ENCODE measurements around the gene PRKCA. TPM values are rescaled to one million over a fixed set of nuclear protein-coding genes. Genes with fewer than 3 reads are reported as not detected.

The PRKCA gene
- total and polyA plus RNA-seq, 9 of the 15 experiments (the other 6 are each of a cell fraction or from before 2014, with no cell fraction given), result 3.2 to 33.0 (median 17.8) TPM

GRCh38 chr17:66348584-66349165 is 46.3 kb downstream of the PRKCA start (continued):
- TF ChIP-seq ZNF318 (IDR thresholded peaks at IDR 0.05; ENCODE audit: borderline replicate concordance in 1 of 2, low read depth in 1 of 2) (peak in 1 of 2 experiments; percentile 28; a peak in 1 of 4 replicates), ZNF436 (CRISPR knock-in tag; IDR thresholded peaks at IDR 0.05) (no peak), MAFF (IDR thresholded peaks at IDR 0.05; ENCODE audit: low read length) (no peak), TEAD1 (CRISPR knock-in tag; IDR thresholded peaks at IDR 0.05) (0 out of 4 replicates have a peak, but pooled peaks of 1 of the 2 experiments have one; percentile 8), ELF4 (CRISPR knock-in tag; IDR thresholded peaks at IDR 0.05) (no peak), SRSF3 (IDR thresholded peaks at IDR 0.05; ENCODE audit: insufficient read depth, low read length) (no peak), HDAC2 (IDR thresholded peaks at IDR 0.05) (peak; percentile 37; the same call in 1 of the 2 replicates), ASH1L (IDR thresholded peaks at IDR 0.05; ENCODE audit: borderline replicate concordance, low read depth, partially characterized antibody) (no peak), FOXP4 (CRISPR knock-in tag; IDR thresholded peaks at IDR 0.05; ENCODE audit: borderline replicate concordance) (no peak), EGR1 (conservative IDR thresholded peaks at IDR 0.05) (no peak), HNRNPLL (IDR thresholded peaks at IDR 0.05; ENCODE audit: low read depth, low read length, poor library complexity, severe bottlenecking) (no peak), ZNF408 (CRISPR knock-in tag; IDR thresholded peaks at IDR 0.05; ENCODE audit: low read depth) (no peak), MYBL2 (IDR thresholded peaks at IDR 0.05; ENCODE audit: low read depth) (no peak), MYBL2 (CRISPR knock-in tag; IDR thresholded peaks at IDR 0.05; ENCODE audit: borderline replicate concordance) (no peak), EP300 (IDR thresholded peaks at IDR 0.05; ENCODE audit: low read length) (peak; percentile 94), ARNT (IDR thresholded peaks at IDR 0.05) (0 out of 4 replicates have a peak, but pooled peaks of 1 of the 2 experiments have one; percentile 23)

Data from K562 (cell line).